HS-5 (cell line): Measurements from ENCODE around the gene NPR3.

Source experiments
- DNase-seq: peaks from one replicate; pipeline ENCODE4 v3.0.0-alpha.2; 2012; ENCODE audit warnings: low read depth

NPR3 gene

DNA sequence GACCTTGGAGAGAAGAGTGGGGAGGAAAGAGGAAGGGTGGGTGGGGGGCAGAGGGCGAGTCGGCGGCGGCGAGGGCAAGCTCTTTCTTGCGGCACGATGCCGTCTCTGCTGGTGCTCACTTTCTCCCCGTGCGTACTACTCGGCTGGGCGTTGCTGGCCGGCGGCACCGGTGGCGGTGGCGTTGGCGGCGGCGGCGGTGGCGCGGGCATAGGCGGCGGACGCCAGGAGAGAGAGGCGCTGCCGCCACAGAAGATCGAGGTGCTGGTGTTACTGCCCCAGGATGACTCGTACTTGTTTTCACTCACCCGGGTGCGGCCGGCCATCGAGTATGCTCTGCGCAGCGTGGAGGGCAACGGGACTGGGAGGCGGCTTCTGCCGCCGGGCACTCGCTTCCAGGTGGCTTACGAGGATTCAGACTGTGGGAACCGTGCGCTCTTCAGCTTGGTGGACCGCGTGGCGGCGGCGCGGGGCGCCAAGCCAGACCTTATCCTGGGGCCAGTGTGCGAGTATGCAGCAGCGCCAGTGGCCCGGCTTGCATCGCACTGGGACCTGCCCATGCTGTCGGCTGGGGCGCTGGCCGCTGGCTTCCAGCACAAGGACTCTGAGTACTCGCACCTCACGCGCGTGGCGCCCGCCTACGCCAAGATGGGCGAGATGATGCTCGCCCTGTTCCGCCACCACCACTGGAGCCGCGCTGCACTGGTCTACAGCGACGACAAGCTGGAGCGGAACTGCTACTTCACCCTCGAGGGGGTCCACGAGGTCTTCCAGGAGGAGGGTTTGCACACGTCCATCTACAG, 760 bp downstream of the NPR3 start:
- no peak for DNase-seq

DNA sequence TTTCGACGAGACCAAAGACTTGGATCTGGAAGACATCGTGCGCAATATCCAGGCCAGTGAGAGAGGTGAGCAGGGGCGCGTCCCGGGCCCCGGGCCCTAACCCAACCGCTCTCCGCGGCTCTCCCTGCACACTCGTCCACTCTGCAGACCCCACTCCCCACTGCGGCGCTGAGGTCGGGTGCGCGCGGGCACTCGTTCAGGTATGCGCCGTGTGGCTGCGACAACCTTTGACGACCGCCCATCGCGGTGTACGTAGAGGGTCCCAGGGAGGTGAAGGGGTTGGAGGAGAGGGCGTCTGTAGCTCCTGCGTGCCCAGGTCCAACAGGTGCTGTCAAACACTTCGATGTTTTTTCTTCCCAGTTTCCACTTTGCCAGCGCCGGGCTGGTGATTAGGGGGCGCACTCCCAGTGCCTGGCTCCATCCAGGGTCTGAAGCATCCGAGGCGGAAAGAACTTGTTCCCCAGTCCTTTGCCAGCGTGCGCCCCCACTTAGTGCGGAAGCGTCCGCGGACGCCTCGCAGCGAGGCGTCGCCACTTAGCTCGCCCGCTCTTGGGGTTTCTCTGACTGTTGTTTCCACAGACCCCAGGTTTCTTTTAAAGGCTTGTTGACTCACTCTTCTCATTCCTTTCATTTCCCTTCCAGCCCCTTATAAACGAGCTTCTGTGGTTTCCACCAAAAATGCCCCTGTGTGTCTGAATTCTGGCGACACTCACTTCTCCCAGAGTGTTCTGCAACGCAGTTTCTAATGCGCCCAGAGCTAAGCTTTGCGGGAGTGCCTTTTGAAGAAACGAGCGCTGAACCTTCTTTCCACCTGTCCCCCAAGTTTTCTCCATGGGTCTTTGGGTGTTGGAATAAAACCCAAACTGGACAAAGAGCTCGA, 1.6 kb downstream of the NPR3 start:
- no peak for DNase-seq

DNA sequence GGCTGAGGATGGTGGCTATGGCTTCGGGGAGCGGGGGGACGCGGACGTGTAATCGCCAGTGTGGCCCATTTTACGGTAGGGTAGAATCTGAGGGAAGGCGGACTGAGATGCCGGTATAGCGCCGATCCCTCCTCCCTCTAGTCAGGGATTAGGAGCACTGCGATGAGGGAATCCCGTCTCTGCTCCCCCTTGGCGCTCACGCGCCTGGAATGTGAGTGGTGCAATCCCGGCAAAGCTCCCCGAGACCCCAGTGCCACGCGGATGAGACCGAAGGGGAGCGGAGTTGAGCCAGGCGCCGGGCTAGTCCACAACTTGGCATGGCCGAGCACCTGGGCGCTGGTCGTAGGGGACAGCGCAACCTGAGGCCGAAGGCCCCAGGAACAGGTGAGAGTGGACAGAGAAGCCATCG, 2.2 kb downstream of the NPR3 start:
- DNase-seq = no peak

DNA sequence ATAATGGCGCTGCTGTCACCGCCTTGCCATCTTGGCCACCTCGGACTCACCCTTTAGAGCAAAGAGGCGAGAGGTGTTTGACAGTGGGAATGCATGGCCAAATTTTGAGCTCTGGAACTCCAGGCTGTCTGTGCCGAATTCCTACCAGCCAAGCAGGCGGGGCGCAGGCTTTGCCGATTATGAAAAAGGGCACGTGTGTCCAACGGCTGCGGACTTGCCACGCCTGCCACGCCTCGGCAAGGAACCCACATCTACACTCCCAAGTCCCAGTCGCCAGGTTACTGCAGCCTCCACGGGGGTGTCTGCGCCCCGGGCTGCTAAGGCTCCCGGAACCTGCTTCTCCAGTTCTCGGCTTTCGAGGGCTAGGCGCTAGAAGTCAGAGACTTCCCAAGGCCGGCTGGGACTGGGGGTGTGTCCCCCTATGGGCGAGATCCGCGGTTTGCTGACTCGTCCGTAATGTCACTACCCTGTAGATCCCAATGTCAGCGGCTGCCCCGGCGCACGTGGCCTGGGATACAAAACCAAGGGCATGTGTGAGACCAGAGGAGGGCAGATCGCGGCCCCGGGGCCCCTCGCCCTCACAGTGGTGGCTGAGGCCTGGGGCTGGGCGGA, 2.8 kb downstream of the NPR3 start:
- no peak for DNase-seq

DNA sequence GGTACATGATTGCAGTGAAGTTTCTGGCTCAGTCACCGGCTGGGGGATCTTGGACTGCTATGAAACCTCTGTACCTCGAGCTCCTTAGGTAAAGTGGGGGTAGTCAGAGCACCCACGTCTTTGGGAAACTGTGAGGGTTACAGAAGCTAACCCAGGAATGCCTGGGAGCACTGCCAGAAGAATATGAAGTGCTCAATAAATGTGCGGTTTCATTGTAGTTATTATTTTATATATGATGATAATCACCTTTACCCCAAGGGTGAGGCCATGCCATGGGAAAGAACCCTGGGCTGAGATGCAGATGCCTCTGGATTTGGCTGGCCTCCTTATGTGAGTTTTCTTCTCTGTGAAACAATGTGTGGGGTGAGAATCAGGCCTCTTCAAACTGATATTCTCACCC, 3.7 kb downstream of the NPR3 start:
- DNase-seq = no peak

DNA sequence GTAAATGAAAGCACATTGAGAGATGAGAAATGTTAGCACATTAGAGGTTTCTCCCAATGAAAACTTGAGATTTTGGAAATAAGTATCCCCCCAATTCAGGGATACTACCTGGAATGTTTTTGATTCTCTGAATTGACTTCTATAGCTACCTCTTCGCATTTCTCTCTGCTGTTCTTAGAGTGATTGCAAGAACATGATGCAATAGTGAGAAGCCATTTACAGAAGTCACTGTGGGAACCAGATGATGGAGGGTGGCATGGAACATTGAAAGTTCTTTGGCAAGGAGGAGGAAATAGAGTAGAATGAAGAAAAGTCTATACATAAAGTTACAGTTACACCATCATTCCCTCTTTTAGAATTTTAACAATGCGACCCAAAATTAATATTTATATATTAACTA, 9.2 kb downstream of the NPR3 start:
- no peak for DNase-seq

DNA sequence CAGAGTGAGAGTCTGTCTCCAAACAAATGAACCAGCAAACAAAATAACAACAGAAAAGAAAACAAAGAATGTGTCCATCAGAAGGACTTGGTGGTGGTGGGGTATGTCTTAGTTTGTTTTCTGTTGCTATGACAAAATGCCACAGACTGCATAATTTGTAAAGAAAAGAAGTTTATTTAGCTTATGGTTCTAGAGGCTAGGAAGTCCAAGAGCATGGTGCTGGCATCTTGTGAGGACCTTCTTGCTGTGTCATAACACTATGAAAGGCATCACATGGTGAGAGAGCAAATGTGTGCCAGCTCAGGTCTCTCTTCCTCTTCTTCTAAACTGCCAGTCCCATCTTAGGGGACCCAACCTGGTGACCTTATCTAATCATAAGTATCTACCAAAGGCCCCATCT, 10.5 kb downstream of the NPR3 start:
- no peak for DNase-seq

DNA sequence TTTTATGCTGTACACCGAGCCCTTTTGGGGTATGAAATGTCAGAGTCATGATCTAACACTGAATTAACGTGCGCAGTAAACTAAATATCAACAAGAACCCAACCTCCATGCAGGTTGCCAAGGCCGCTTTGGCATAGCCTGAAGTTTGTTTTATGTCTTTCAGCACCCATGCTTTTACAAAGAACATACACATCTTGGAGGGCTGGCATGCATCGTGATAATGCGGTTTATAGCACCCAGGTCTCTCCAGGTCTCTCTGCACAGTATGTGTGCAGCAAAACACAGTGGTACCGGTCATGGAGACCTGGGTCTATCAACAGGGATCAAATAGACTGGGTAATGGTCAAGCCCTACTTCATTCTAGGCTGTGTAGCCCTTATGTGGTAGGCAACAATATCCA, 11.8 kb downstream of the NPR3 start:
- DNase-seq = no peak

DNA sequence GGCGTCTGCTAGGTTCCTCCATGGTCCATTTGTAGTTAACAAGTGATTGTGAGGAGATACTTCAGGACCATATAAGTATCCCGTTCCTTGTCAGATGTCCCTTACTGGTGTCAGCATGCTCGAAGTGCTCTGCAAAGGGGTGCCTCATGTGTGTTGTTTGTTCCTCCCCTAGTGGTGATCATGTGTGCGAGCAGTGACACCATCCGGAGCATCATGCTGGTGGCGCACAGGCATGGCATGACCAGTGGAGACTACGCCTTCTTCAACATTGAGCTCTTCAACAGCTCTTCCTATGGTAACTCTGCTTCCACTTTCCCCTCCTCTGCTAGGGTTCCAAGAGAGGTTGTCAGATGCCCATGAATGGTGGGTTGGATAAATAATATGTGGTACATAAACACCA, 13.4 kb downstream of the NPR3 start:
- no peak for DNase-seq

DNA sequence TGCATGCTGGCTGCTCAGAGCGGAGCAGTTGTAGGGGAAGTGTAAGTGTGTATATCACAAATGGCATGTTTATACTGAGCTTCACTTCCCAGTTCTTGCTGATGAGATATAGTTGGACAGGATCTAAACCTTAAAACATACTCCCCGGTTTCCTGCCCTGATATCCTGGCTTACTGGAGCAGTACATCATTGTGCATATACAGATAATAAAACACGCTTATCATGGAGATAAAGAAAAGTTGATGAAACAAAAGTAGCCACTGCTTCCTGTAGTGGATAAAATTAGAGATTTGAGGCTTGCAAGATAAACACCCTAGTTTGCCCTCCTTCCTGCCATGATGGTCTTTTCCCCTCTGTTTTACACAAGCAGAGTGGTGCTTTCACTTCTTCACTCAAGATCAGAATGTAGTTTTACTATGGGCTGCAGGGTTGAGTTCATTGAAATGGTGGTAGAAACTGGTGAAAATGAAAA, 15.0 kb downstream of the NPR3 start:
- no peak for DNase-seq

DNA sequence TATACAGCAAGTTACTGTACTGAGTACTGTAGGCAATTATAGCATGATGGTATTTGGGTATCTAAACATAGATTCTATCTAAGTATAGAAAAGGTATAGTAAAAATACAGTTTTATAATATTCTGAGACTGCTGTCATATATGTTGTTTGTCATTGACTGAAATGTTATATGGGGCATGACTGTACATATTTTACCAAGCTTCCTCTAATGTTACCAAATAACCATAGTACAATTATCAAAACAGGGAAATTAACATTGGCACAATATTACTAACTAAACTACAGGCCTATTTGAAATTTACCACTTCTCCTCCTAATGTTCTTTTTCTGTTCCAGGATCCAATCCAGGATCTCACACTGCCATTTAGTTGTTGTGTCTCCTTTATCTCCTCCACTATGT, 18.5 kb downstream of the NPR3 start:
- no peak for DNase-seq

DNA sequence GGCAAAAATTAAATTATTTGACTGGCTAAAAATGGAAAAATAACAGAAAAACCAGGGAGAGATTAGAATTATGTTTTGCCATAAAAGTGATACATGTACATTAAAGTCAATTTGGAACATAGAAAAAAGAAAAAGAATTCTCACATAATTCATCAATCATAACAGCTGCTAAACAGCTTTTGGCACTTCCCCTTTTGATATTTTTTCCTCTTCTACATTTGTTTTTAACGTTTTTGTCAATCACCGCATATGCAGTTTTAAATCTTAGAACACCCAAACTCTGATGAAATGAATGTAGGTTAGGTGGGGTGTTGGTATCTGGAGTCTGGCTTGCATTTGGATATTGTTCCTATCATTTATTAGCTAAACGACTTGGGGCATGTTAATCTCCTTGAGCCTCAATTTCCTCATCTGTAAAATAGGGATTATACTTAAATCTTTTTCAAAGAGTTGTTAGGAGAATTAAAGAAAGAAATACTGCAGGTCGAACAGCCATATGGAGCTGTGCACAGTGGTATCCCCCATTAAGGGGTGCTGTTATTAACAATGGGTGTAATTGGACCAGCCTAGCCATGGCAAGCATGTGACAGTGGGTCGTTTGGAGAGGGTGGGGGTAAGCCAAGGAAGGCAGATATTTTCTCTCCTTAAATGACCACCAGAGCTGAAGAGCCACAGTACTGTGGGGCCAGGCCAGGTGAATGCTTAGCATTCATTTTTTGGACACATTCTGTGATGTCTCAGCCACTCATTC, 22.6 kb downstream of the NPR3 start:
- no peak for DNase-seq

DNA sequence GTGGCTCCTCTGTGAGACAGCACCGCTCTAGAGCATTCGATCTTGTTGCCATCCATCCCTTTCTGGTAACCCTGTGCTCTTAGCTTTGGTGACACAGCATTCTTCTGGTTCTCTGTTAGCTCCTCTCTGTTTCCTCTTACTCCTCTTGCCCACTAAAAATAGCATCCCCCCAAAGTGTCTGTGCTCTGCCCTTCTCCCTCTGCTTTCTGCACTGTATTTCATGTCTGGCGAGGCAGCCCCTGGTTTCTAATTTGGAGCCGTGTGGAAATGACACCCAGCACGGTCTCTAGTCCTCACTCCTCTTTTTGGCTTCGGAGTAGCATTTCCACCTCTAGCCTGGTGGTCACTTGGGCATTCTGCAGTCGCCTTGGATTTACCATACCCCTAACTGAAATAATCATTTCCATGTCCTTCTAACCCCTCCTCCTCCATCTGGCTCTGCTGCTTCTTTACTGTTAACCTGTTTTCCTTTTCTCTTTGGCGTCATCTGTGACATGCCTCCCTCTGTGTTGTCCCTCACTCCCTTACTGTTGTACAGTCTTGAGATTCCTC, 23.8 kb downstream of the NPR3 start:
- DNase-seq = no peak

DNA sequence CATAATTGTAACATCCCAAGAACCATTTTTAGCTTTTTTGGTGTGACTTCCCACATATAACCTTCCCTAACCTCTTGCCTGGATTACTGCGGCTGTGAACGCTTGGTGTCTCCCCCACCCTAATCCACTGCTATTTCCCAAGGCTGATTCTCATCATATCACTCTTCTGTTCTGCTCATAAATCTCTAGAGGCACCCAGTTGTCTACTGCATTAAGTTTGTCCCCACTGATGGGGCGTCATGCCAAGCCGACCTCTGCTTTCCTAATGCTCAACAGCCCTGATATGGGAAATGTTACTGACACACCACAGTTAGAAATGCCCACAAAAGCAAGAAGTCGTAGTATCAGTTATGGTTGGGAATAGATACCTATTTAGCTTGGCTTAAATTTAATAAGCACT, 24.4 kb downstream of the NPR3 start:
- no peak for DNase-seq

DNA sequence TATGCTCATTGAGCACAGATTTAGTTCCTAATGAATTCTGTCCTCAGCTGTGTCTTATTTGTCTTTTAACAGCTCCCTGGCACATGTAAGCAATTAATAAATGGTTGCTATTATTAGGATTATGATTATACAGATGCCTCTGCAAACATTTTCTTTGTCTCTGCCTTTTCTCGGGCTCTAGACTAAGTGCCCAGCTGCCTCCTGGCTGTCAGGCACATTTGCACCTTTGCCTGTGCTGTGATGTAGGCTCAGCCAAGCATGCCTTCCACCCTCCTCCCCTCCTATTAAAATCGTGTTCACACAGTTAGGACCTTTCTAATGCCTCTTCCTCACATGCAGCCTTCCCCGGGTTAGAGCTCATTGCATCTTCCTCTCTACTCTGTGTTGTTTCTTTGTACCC, 25.7 kb downstream of the NPR3 start:
- no peak for DNase-seq

DNA sequence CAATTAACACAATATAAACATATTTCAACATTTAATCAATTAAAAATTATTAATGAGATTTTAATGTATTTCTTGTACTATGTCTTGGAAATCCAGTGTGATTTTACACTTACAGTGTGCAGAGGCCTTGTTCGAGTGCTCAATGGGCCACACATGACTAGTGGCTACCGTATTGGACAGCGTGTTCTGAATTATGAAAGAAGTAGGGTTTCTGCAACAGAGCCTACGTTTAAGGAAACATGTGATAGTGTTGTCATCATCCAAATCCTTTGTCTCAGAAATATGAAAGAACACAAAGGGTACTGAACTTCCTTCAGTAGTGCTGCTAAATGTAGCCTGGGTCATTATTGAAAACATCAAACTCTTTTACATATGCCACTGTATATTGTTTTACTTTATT, 29.5 kb downstream of the NPR3 start:
- no peak for DNase-seq

DNA sequence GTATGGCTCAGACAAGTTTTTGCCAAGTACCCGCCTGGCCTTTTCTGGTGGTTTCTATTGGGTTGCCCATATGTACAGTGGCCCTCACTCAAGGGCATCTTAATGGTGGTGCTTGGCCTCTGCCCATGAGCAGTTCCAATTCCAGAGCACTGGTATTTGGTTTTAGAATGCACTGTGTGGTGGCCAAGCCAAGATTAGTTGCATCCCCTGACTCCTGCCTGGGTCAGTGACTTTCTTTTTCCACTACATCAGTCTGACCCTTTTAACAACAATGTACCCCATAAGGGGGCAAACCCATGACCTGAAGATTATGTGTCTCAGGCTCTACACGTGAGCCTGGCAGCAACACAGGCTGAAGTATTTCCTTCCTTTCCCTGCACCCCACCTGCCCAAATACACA, 34.2 kb downstream of the NPR3 start:
- DNase-seq = no peak

DNA sequence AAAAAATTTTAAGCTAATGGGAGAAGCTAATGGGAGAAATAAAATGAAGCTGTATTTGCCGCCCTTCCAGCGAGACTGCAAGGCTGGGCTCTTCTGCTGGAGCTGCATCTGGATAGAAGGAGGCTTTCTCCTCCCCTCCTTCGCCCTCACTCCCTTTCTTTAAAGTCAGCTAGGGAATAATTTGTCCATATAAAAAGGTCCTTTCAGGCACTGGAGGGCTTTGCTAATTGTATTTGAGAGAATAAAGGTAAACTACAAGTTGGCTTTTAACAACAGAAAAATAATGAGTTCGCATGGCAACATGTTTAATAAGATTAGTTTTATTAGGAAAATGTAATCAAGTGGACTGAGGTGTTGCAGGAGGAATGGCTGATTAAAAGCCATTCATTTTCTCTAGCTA, 41.3 kb downstream of the NPR3 start:
- no peak for DNase-seq

DNA sequence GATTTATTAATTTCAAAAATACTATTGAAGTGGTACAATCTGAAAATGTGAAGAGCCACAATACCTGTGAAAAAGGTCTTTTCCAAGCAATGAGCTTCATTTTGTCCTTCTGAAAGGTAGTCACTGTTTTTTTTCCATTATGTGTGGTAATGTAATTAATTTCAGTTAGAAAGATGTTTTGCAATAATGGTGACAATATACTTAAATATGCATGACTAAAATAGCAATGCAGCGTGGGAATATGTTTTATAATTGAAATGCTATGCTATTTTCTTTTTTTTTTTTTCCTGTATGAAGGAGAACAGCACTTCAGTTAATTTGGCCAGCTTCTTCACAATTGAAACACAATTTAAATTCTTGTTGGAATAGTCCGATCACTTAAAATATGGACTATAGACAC, 41.9 kb downstream of the NPR3 start:
- DNase-seq = peak; percentile 69

DNA sequence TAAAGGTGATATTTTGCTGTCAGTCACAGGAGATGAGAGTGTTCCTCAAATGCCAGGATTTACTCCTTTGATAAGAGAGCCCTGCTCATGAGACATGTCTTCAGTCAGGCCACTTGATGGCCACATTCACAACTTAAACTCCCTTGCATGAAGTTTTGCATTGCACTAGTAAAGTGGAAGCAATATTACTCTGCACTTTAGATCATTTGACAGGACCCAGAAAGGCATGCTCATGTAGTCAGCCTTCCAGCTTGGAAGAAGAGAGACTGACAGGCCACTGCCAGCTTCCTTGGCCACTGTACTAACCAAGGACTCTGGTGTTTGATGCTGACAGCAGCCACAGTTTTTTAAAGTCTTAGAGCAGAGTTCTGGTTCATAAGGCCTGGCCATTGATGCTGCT, 42.6 kb downstream of the NPR3 start:
- no peak for DNase-seq

DNA sequence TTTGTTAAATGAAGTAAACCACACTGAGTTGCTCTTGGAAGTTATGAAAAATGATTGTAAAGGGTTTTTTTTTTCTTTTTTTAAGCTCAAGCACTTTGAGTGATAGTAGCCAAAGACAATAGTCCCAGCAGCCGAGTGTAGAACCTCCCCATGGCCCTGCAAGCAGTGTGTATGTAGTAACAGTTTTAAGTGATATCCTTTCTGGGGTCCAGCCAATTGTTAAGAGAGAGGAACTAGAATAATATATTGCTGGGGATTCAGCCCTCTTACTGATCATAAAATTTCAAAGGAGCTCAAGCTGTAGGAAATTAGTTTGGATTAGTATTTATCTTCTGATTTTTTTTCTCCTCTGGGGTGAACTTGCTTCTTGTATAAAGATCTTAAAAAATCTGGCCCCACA, 43.2 kb downstream of the NPR3 start:
- no peak for DNase-seq

DNA sequence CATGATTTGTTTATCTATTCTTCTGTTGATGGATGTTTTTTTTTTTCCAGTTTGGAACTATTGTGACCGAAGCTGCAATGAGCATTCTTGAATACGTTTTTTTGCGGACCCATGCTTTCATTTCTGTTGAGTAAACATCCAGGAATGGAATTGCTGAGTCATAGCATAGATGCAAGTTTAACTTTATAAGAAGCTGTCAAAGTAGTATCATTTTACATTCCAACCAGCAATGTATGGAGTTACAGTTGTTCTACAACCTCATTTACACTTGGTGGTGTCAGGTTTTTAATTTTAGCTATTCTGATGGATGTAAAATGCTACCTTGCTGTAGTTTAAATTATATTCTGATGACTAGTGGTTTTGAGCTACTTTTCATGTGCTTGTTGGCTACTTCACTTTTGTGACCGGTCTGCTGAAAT, 49.0 kb downstream of the NPR3 start:
- peak; percentile 77 for DNase-seq
